Spinal cord (tissue), 10 donors: ENCODE data around the gene STXBP5. TPM values are rescaled to one million over a fixed set of nuclear protein-coding genes. Genes with fewer than 3 reads are reported as not detected.
A peak's percentile ranks its signal among the peaks of the same experiment; 100 is the strongest.

Source experiments
- DNase-seq, 6 donors: peaks; one replicate each; pipeline versions ENCODE4 v3.0.0 to v3.0.0-alpha.2; 2013 to 2015; ENCODE audit warnings: low spot score in 6 of 6, low read depth in 4 of 6
- H3K27ac ChIP-seq: one replicate; pipeline ENCODE4 v1.5.1; 2013; ENCODE audit warnings: low read depth, low read length, control low read depth
- H3K27me3 ChIP-seq: one replicate; pipeline ENCODE4 v1.6.1; 2013; ENCODE audit warnings: low read length; ENCODE audit not compliant: control insufficient read depth, insufficient read depth
- H3K36me3 ChIP-seq: one replicate; pipeline ENCODE4 v1.6.1; 2013; ENCODE audit warnings: low read length; ENCODE audit not compliant: control insufficient read depth, insufficient read depth
- H3K4me1 ChIP-seq: one replicate; pipeline ENCODE4 v1.6.1; 2013; ENCODE audit warnings: low read length; ENCODE audit not compliant: control insufficient read depth, insufficient read depth
- H3K4me3 ChIP-seq: one replicate; pipeline ENCODE4 v1.5.1; 2013; ENCODE audit warnings: low read depth, low read length, control low read depth
- H3K9me3 ChIP-seq: one replicate; pipeline ENCODE4 v1.6.1; 2013; ENCODE audit warnings: low read length; ENCODE audit not compliant: control insufficient read depth, insufficient read depth
- WGBS: methylation state at CpG from one replicate; pipeline ENCODE4 v1.1.5; 2013; ENCODE audit warnings: missing lambda C conversion rate; ENCODE audit not compliant: insufficient coverage; 5-methylcytosine and 5-hydroxymethylcytosine counted together
- polyA plus RNA-seq, 2 donors: library from polyadenylated mRNA; unstranded; fragments of 120-200 nt; gene quantifications; one replicate each; pipeline ENCODE4 v1.2.1, GENCODE V29; 2013; ENCODE audit not compliant: insufficient read length in 2 of 2
- total RNA-seq, 2 donors: library from RNA; depleted of rRNA in 1 of 2; stranded (reverse); fragments of 120-200 nt in 1 of 2; fragments of >200 nt in 1 of 2; gene quantifications; one replicate each; pipeline versions ENCODE4 v1.2.3 to v1.2.4, GENCODE V29; 2013 to 2014
- donor health status: healthy.

Gene STXBP5
- total and polyA plus RNA-seq, 4 donors, result 20.4 to 63.2 (median 31.0) TPM

GRCh38 chr6:147207837-147208754 is 3.9 kb downstream of the STXBP5 start:
- no peaks in the 10 kb centered on the region for H3K27me3 ChIP-seq
- no peaks in the 10 kb centered on the region for H3K36me3 ChIP-seq
- no peak overlapping the region for H3K27ac ChIP-seq
- no peaks in the 10 kb centered on the region for H3K9me3 ChIP-seq
- DNase-seq, result peak in 1 of 6 donors; percentile 34
- no peak overlapping the region for H3K4me3 ChIP-seq
- no peaks in the 10 kb centered on the region for H3K4me1 ChIP-seq
- WGBS, result no CpG with 5 or more reads among the region's 4 CpGs

DNA sequence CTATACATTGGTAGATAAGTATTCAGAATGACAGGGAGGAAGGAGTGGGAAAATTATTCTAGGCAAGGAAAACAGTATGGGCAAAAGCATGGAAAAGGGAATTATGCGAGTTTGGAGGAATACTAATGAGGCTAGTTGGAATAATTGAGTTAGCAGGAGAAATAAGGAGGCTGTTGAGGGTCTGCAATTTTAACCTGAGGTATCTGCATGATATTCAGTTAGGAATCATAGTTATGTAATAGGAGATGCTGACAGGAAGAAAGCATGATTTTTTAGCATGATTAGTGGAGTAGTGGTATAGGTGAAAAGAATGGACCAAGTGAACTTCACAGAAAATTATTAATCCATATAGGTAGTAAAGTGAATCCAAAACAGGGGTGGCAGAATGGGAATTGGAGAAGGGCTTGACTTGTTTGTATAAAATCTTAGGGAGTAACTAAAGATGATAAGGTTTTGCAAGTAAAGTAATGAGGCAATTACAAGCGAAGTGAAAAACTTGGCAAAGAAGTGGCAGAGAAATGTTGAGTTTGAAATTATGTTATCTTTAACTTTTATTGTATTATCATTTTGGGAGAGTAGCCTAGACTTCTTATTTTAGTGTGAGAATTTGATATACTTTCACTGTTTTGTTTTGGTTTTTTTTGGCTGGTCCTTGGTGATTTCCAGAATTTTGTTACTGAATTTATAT is 5.7 kb downstream of the STXBP5 start:
- H3K4me1 ChIP-seq, result no peaks in the 10 kb centered on the region
- DNase-seq, result no peak
- H3K27ac ChIP-seq, result no peak overlapping the region
- no peak overlapping the region for H3K4me3 ChIP-seq
- no peaks in the 10 kb centered on the region for H3K27me3 ChIP-seq
- no peaks in the 10 kb centered on the region for H3K9me3 ChIP-seq
- 87% methylated on average over 2 of the region's 2 CpGs for WGBS
- H3K36me3 ChIP-seq, result no peaks in the 10 kb centered on the region

GRCh38 chr6:147211349-147211748 is 7.1 kb downstream of the STXBP5 start:
- Histone ChIP-seq H3K36me3 (peaks cover 3% of the 10 kb centered on the region), H3K4me3 (no peak overlapping the region), H3K9me3 (no peaks in the 10 kb centered on the region), H3K4me1 (no peaks in the 10 kb centered on the region), H3K27ac (no peak overlapping the region), H3K27me3 (no peaks in the 10 kb centered on the region)
- 100% methylated on average over 1 of the region's 2 CpGs for WGBS
- DNase-seq, result no peak

DNA sequence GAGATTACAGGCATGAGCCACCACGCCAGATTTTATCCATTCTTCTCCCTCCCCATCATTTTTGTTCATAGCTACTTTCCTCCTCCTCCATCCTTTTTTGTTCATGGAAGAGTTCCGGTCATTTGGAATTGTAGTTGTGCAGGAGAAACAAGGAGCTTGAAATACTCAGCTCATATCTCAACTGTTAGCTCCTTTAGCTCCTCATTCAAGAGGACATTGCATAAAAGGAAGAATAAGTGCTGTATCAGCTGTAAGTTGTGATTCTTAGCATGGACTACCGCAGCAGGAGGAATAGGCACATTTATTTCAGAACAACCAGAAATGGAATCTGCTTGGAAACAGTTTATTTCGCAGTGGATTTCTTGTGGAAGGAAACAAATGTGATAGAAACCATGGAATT is 7.6 kb downstream of the STXBP5 start:
- Histone ChIP-seq H3K4me3 (no peak overlapping the region), H3K4me1 (no peaks in the 10 kb centered on the region), H3K27ac (no peak overlapping the region), H3K9me3 (no peaks in the 10 kb centered on the region), H3K27me3 (no peaks in the 10 kb centered on the region), H3K36me3 (peaks cover 3% of the 10 kb centered on the region)
- 80% methylated on average over 1 of the region's 4 CpGs for WGBS
- DNase-seq, result no peak

DNA sequence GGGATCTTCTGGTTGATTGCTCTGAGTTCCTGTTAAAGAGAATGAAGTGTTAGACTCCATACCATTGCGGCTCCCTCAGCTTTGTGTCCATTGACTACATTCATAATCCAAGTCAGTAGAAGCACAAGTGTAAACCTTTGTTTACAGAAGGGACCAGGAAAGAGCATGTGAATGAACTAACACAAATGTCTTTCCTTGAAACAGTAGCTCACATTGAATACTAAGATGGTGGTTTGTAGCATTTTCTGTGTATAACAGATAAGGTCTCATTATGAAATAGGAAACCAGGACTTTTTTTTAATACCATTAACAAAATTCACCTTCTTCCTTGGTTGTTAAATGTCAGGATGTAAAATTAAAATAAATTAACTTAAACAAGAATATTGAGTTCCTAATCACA is 8.4 kb downstream of the STXBP5 start:
- no peaks in the 10 kb centered on the region for H3K9me3 ChIP-seq
- no peak overlapping the region for H3K4me3 ChIP-seq
- DNase-seq, result no peak
- H3K27ac ChIP-seq, result no peak overlapping the region
- no peaks in the 10 kb centered on the region for H3K4me1 ChIP-seq
- H3K27me3 ChIP-seq, result no peaks in the 10 kb centered on the region
- no CpG with 5 or more reads among the region's 1 CpG for WGBS
- peaks cover 3% of the 10 kb centered on the region for H3K36me3 ChIP-seq

DNA sequence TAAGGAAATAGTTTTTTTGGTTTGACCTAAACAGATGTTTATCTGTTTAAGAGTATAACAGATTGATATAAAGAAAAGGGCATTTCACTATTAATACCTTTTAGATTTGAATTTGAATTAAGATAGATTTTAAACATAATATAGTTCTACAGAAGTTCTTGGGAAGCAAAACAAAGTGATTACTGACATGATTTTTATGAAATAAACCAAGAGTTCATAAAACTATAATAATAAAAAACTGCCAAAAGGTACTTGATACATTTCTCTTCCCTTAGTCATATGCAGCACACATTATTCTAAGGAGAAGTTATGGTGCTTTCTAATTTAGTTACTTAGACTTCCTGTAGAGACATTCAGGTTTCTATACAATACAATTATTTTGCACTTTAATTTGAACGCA is 9.6 kb downstream of the STXBP5 start:
- Histone ChIP-seq H3K4me3 (no peak overlapping the region), H3K4me1 (no peaks in the 10 kb centered on the region), H3K27ac (no peak overlapping the region), H3K36me3 (peaks cover 6% of the 10 kb centered on the region), H3K27me3 (no peaks in the 10 kb centered on the region), H3K9me3 (no peaks in the 10 kb centered on the region)
- no peak for DNase-seq
- WGBS, result no CpG with 5 or more reads among the region's 1 CpG

- Histone ChIP-seq H3K4me1 (no peaks in the 10 kb centered on the region), H3K9me3 (no peaks in the 10 kb centered on the region), H3K36me3 (peaks cover 6% of the 10 kb centered on the region), H3K4me3 (no peak overlapping the region), H3K27me3 (no peaks in the 10 kb centered on the region), H3K27ac (no peak overlapping the region)
- no CpG with 5 or more reads among the region's 6 CpGs for WGBS
- no peak for DNase-seq
Observed at GRCh38 chr6:147214248-147215227, 10.3 kb downstream of the STXBP5 start.

DNA sequence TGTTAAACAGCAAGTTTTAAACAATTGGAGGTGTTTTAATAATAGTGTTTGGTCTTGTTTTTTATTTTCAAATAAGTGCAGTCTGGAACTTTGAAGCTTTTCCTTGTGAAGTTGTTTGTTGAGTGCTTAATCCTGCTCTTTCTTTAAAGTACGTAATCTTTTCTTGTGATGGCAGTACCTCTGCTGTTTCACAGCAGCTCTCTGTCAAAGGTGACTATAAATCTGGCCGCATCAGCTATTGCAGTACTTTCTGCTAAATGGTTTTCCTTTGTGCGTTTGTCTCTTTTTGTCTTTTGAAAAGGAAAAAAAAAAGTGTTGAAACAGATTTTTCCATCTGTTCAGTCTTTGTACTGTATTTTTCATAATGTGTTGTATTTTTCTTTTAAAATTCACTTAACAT is 12.7 kb downstream of the STXBP5 start:
- no CpG with 5 or more reads among the region's 3 CpGs for WGBS
- H3K36me3 ChIP-seq, result peaks cover 6% of the 10 kb centered on the region
- no peak overlapping the region for H3K4me3 ChIP-seq
- H3K27me3 ChIP-seq, result no peaks in the 10 kb centered on the region
- DNase-seq, result peak in 2 of 6 donors; percentile 18 to 52
- H3K27ac ChIP-seq, result no peak overlapping the region
- H3K4me1 ChIP-seq, result no peaks in the 10 kb centered on the region
- H3K9me3 ChIP-seq, result no peaks in the 10 kb centered on the region

GRCh38 chr6:147217840-147218404 is 13.7 kb downstream of the STXBP5 start:
- no peak overlapping the region for H3K27ac ChIP-seq

More at GRCh38 chr6:147217840-147218404, 13.7 kb downstream of the STXBP5 start:
- H3K27me3 ChIP-seq, result no peaks in the 10 kb centered on the region
- peaks cover 6% of the 10 kb centered on the region for H3K36me3 ChIP-seq
- H3K4me3 ChIP-seq, result no peak overlapping the region
- H3K9me3 ChIP-seq, result no peaks in the 10 kb centered on the region
- no CpG with 5 or more reads among the region's 2 CpGs for WGBS
- no peaks in the 10 kb centered on the region for H3K4me1 ChIP-seq
- DNase-seq, result no peak
